Left ventricle myocardium superior (tissue), 1 donor: ENCODE results near the gene GLI1. TPM values are rescaled to one million over a fixed set of nuclear protein-coding genes. Genes with fewer than 3 reads are reported as not detected.
"Not testable (repeated sequence)": the region's sequence is repeated elsewhere in the genome, so short reads cannot be mapped to it uniquely, and the experiment has no call there.

Experiments used
- ATAC-seq: fragments of 200-7000 bp; cut with Tn5 transposase; one replicate; pipeline ENCODE4 v1.9.1; 2020; ENCODE audit warnings: mild to moderate bottlenecking, moderate library complexity
- DNase-seq: peaks from one replicate; pipeline ENCODE4 v3.0.0-alpha.2; 2020
- intact Hi-C: fragments of 100-400 bp; cut with micrococcal nuclease; formaldehyde crosslinking; loops from one replicate; pipeline ENCODE4 v1.11.0; 2022
- total RNA-seq: library from RNA; stranded (reverse); fragmentation: NEBNext Ultra II Directional; extraction: Animal tissue kit (Norgen Biotek cat#: 25700); gene quantifications from one replicate; pipeline ENCODE4 v1.2.1, GENCODE V29; 2021
- donor health status: DM: no; HTN: yes; CAD: no; lungs with severe emphysema.

The GLI1 gene
- total RNA-seq, 1 donor from 2014 or later: 0.37 TPM

DNA sequence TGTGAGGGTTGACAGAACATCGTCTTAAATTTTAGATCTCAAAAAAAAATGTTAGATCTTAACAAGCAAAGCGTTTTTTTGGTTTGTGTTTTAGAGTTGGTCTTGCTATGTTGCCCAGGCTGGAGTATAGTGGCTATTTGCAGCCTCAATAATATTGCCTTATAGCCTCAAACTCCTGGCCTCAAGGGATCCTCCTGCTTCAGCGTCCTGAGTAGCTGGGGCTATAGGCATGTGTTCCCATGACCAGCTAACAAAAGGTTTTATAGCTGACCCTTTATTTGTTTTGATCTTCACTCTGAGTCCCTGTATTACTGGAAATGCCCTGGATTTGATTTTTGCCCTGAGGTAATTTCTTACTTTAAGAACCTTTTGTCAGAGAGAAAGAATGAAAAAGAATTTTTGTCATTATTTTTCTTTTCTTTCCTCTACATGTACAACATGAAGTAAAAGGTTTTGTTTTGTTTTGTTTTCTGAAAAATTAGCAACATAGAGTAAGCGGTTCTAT lies 19.8 kb upstream of the GLI1 start:
- no peak for DNase-seq
- no peak for ATAC-seq
- intact Hi-C loops: no loop called here

DNA sequence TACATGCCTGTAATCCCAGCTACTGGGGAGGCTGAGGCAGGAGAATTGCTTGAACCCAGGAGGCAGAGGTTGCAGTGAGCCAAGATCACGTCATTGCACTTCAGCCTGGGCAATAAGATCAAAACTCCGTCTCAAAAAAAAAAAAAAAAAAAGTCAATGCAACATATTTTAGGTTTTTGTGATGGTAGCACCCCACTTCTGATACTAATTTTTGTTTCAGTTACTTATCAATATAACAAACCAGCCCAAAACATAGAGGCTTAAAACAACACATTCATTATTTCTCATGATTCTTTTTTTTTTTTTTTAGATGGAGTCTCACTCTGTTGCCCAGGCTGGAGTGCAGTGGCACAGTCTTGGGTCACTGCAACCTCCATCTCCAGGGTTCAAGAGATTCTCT lies 18.2 kb upstream of the GLI1 start:
- ATAC-seq, intact Hi-C loops, DNase-seq: not testable (repeated sequence)

DNA sequence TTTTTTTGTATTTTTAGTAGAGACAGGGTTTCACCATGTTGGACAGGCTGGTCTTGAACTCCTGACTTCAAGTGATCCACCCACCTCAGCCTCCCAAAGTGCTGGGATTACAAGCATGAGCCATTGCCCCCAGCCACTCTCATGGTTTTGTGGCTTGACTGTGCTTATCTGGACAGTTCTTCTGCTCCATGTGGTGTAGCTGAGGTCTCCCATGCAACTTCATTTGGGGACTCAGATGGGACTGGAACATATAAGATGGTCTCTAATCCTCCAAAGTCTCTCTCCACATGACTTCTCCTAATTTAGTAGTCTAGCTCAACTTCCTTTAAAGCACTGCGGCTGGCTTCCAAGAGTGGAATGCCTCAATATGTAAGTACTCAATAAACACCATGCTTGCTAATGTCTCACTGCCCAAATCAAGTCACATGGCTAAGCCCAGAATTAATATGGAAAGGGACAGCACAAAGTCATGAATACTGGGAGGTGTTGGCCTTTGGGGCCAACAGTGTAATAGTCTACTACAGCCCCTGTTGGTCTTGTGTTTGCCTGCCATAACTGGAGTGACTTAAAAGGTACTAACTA lies 17.6 kb upstream of the GLI1 start:
- intact Hi-C loops: no loop called here
- DNase-seq: no peak
- ATAC-seq: no peak

DNA sequence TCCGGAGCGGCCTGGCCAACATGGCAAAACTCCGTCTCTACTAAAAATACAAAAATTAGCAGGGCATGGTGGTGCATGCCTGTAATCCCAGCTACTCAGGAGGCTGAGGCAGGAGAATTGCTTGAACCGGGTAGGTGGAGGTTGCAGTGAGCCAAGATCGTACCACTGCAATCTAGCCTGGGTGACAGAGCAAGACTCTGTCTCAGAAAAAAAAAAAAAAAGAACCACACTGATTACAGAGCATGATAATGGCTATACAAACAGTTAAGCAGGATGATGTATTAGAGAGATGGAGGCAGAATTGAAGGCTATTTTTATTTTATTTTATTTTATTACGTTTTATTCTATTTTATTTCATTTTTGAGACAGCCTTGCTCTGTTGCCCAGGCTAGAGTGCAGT lies 15.2 kb upstream of the GLI1 start:
- ATAC-seq, intact Hi-C loops, DNase-seq: not testable (repeated sequence)

- intact Hi-C loops: no loop called here
- no peak for ATAC-seq
- no peak for DNase-seq
Measured at GRCh38 chr12:57444744-57445143, 14.8 kb upstream of the GLI1 start.

- DNase-seq: no peak
- intact Hi-C loops: no loop called here
- no peak for ATAC-seq
Measured at GRCh38 chr12:57446292-57446960, 13.2 kb upstream of the GLI1 start.

DNA sequence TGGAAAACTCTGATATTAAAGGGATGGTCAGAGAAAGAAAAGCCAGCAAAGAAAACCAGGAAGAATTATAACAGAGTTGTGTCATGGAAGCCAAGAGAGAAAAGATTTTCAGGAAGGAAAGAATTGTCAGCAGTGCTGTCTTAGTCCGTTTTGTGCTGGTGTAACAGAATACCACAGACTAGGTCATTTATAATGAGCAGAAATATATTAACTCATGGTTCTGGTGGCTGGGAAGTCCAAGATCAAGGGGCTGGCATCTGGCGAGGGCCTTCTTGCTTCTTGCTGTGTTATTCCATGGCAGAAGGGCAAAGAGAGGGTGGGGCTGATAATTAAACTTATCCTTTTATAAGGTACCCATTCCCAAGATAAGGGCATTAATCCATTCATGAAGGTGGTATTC lies 10.9 kb upstream of the GLI1 start:
- intact Hi-C loops: no loop called here
- no peak for ATAC-seq
- no peak for DNase-seq

- no peak for ATAC-seq
- no peak for DNase-seq
- intact Hi-C loops: no loop called here
Measured at GRCh38 chr12:57449375-57449774, 10.2 kb upstream of the GLI1 start.

- DNase-seq (no peak), ATAC-seq (no peak)
- intact Hi-C loops: loop anchor here (5.0 kb wide), 1 partner anchor 143 kb away; no protein-coding TSS in a partner anchor
Measured at GRCh38 chr12:57450057-57450456, 9.5 kb upstream of the GLI1 start.

DNA sequence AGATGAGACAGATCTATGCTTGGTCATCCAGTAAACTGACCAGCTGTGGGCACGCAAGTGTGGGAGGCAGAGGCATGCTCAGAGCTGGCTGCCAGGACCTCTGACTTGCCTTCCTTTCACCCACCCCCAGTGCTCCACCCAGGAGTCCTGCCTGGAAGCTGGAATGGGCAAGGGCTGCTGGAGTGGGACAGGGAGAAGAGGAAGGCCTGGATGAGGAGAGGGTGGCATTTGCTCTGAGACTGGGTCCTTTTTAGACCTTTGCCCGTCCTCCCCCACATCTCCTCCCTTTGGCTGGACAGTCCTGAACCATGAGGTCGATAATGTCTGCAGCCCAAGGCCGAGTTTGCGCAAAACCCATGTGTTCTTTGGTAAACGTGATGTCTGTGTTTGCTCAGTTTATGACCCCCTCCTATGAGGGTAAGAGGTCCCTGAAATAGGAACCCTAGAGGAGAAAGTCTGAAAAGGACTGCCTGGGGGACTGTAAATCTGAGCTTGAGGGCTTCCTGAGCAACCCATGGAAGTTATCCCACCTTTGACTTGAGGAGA lies 8.3 kb upstream of the GLI1 start:
- ATAC-seq (no peak), DNase-seq (no peak)
- intact Hi-C loops: loop anchor here (5.0 kb wide), 1 partner anchor 144 kb away; no protein-coding TSS in a partner anchor

- ATAC-seq: peak; percentile 92
- DNase-seq: peak; percentile 60
Measured at GRCh38 chr12:57452181-57452936, 7.2 kb upstream of the GLI1 start.

DNA sequence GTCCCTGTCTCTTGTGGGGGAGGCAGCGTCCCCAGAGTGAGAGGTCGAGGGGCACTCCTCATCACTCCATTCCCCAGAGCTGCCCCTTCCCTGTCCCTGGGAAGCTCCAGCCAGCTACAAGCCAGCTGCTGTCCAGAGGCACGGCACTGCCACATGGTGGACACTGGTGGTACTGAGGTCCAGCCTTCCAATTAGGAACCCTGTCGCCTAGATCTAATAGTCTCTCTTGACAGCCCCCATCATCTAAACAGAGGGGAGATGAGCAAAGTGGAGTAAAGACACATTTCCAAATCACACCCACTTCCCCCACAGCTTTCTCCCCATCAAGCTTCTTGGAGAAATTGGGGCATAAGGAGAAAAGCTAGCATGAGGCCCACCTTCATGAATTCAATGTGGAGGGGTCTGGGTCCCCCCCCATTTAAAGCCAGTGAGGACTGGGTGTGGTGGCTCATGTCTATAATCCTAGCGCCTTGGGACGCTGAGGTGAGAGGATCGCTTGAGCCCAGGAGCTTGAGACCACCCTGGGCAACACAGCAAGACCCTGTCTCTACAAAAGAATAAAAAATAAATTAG lies 6.6 kb upstream of the GLI1 start:
- ATAC-seq (peak; percentile 87), DNase-seq (peak; percentile 88)
- intact Hi-C loops: loop anchor here (5.0 kb wide), 1 partner anchor 146 kb away; no protein-coding TSS in a partner anchor

More at GRCh38 chr12:57452181-57452936, 7.2 kb upstream of the GLI1 start:
- intact Hi-C loops: loop anchor here (5.0 kb wide), 1 partner anchor 145 kb away; no protein-coding TSS in a partner anchor

- no peak for ATAC-seq
- intact Hi-C loops: loop anchor here (5.0 kb wide), 1 partner anchor 147 kb away; no protein-coding TSS in a partner anchor
- DNase-seq: no peak
Measured at GRCh38 chr12:57454213-57454565, 5.4 kb upstream of the GLI1 start.

DNA sequence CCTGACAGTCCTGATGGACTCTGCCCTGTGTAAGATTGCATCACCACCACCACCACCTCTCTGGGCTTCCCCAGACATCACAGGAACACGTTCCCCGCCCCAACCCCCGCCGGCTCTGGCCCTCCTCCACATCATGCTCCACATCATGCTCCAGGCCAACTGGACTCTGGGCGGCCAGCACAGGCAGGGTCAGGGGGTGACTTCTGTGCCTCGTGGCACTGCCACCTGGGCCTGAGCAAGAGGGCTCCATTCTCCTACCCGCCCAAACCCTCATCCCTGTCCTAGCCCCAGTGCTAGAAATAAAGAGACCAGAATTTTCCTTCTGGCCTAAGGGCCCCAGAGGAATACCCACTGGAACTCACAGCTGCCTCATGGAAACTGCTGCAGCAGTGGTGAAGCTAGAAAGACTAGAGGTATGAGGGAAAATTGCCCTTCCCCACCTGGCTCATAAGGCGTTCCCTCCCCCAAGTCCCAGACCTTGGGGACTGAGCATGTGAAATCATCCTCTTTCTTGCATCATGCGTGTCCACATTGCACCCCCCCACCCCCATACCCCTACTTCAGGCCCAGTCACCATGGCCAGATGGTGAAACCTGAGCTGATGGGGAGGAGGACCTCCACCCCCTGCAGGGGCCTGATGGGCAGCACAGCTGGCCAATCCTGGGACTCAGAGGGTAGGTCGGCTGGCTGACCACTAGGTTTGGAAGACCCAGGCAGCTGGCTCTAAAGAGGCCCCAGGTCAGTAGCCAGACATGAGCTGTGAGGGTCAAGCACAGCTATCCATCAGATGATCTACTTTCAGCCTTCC lies 4.8 kb upstream of the GLI1 start, which contains the start of gene INHBE:
Gene INHBE, plus strand, starts transcription at position 742 of the 808 bp plus-strand sequence. CDS start 230 bp downstream, outside the sequence.
- ATAC-seq (no peak), DNase-seq (no peak)
- intact Hi-C loops: loop anchor here (5.0 kb wide), 1 partner anchor 147 kb away; no protein-coding TSS in a partner anchor

- ATAC-seq (no peak), DNase-seq (no peak)
- intact Hi-C loops: no loop called here
Measured at GRCh38 chr12:57455374-57456144, 4.0 kb upstream of the GLI1 start.

DNA sequence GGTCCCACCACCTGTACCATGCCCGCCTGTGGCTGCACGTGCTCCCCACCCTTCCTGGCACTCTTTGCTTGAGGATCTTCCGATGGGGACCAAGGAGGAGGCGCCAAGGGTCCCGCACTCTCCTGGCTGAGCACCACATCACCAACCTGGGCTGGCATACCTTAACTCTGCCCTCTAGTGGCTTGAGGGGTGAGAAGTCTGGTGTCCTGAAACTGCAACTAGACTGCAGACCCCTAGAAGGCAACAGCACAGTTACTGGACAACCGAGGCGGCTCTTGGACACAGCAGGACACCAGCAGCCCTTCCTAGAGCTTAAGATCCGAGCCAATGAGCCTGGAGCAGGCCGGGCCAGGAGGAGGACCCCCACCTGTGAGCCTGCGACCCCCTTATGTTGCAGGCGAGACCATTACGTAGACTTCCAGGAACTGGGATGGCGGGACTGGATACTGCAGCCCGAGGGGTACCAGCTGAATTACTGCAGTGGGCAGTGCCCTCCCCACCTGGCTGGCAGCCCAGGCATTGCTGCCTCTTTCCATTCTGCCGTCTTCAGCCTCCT lies 3.4 kb upstream of the GLI1 start:
- DNase-seq: no peak
- intact Hi-C loops: no loop called here
- ATAC-seq: no peak

GRCh38 chr12:57456737-57457490 lies 2.7 kb upstream of the GLI1 start:
- intact Hi-C loops: no loop called here
- DNase-seq (no peak), ATAC-seq (no peak)
